HUES48 (cell line): ENCODE data around the gene KCNG4.

ENCODE experiments used
- H3K27ac ChIP-seq: one replicate; pipeline ENCODE4 v1.7.0; 2013; ENCODE audit warnings: low read depth, low read length, inconsistent platforms
- H3K27me3 ChIP-seq: 2 replicates; pipeline ENCODE4 v1.6.1; 2013; ENCODE audit warnings: mild to moderate bottlenecking, low read length; ENCODE audit not compliant: control insufficient read depth, insufficient read depth
- H3K36me3 ChIP-seq: 2 replicates; pipeline ENCODE4 v1.6.1; 2013; ENCODE audit warnings: low read length; ENCODE audit not compliant: control insufficient read depth, insufficient read depth
- H3K4me1 ChIP-seq: 2 replicates; pipeline ENCODE4 v1.6.1; 2013; ENCODE audit warnings: mild to moderate bottlenecking, low read length; ENCODE audit not compliant: control insufficient read depth, insufficient read depth
- H3K4me3 ChIP-seq: 2 replicates; pipeline ENCODE4 v1.5.1; 2013; ENCODE audit warnings: mild to moderate bottlenecking, low read depth, low read length
- H3K9ac ChIP-seq: 2 replicates; pipeline ENCODE4 v1.6.1; 2013; ENCODE audit warnings: mild to moderate bottlenecking, low read depth, low read length, moderate library complexity
- H3K9me3 ChIP-seq: 2 replicates; pipeline ENCODE4 v1.6.1; 2013; ENCODE audit warnings: low read length; ENCODE audit not compliant: control insufficient read depth, insufficient read depth

KCNG4 gene

DNA sequence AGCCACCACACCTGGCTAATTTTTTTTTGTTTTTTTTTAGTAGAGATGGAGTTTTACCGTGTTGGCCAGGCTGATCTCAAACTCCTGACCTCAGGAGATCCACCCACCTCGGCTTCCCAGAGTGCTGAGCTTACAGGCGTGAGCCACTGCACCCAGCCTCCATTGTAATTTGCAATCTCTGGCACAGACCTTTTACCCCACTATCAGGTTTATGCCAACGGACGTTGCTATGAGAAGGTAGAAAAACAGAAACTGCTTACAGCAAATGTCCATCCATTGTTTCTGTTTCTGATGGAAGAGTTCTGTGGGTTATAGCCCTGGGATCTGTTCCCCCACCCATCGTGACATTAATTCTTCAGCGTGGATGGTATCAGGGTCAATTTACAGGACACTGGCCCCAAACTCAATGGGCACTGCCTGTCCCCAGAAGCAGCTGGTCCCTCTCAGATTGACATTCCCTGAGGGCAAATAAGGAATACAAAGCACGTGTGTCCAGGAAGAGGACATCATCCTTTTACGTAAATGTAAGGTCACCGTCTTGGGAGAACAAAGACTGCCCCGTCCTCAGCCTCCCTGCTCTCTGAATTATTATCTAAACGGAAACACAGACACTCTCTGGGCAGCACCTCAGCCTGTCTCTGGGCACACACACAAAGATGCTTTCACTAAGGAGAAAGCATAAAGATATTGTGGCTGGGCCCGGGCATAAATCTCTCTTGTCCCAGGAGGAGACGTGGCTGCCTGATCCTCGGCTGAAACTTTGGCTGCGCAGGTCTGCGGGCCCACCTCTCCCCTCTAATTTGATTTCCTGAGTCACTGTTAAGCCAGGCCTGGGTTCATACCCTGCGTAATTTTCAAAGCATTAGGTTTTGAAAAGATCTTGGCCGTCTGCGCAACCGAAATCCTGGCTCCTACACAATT is 5.2 kb downstream of the KCNG4 start:
- Histone ChIP-seq H3K27ac (no peak overlapping the region), H3K9ac (no peak overlapping the region), H3K36me3 (no peaks in the 10 kb centered on the region), H3K4me3 (no peak overlapping the region), H3K27me3 (no peaks in the 10 kb centered on the region), H3K4me1 (no peaks in the 10 kb centered on the region), H3K9me3 (no peaks in the 10 kb centered on the region)

DNA sequence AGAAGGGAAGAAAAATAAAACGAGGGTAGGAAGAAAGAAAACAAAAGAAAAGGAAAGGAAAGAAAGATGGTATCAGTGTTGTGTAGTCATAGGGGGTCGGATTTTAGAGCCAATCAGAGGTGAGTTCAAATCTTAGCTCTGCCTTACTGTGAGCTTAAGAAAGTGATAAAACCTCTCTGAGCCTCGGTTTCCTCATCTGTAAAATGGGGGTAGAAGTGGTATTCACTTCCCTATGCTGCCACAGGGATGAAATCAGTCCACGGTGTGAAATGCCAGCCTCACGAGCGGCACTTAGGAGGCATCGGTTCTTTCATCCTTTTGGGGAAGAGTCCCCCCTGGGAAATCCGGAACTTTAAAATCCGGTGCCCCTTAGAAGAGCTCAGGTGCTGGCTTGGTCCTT is 6.1 kb downstream of the KCNG4 start:
- H3K36me3 ChIP-seq: no peaks in the 10 kb centered on the region
- no peaks in the 10 kb centered on the region for H3K27me3 ChIP-seq
- H3K9me3 ChIP-seq: no peaks in the 10 kb centered on the region
- no peak overlapping the region for H3K27ac ChIP-seq
- no peaks in the 10 kb centered on the region for H3K4me1 ChIP-seq
- no peak overlapping the region for H3K4me3 ChIP-seq
- no peak overlapping the region for H3K9ac ChIP-seq

DNA sequence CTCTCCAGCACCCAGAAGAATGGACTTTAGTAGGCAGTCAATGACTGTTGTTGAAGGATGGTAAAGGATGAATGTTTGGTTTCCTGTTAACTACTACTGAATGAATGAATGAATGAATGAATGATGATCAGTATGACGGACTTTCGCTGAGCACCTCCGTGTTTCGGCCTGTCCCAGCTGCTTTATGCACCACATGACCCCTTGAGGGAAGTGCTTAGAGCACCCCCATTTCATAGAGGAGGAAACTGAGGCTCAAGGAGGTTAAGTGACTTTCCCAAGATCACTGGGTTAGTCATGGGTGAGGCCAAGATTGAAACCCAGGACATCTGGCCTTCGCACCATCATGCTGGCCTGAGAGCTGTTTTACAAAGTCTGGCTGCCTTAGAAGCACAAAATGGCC is 6.8 kb downstream of the KCNG4 start:
- Histone ChIP-seq H3K9me3 (no peaks in the 10 kb centered on the region), H3K27ac (no peak overlapping the region), H3K4me3 (no peak overlapping the region), H3K4me1 (peaks cover 2% of the 10 kb centered on the region; the same call in 1 of the 2 replicates), H3K9ac (no peak overlapping the region), H3K27me3 (no peaks in the 10 kb centered on the region), H3K36me3 (no peaks in the 10 kb centered on the region)

DNA sequence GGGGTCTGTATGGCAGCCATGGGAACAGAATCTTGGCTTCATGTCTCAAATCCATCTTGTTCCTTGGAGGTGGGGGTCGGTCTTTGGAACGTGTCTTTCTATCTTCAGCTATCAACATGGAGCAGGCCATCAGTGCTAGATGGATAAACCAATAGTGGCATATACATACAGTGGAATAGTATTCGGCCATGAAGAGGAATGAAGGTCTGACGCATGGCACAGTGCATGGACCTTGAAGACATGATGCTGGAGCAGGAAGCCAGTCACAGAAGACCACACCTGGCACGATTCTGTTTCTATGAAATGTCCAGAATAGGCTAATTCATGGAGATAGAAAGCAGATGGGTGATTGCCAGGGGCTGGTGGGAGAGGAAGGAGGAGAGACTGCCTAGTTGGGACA is 7.8 kb downstream of the KCNG4 start:
- H3K9me3 ChIP-seq: no peaks in the 10 kb centered on the region
- no peaks in the 10 kb centered on the region for H3K27me3 ChIP-seq
- no peak overlapping the region for H3K4me3 ChIP-seq
- H3K27ac ChIP-seq: no peak overlapping the region
- peaks cover 5% of the 10 kb centered on the region; the same call in 1 of the 2 replicates for H3K4me1 ChIP-seq
- H3K9ac ChIP-seq: no peak overlapping the region
- H3K36me3 ChIP-seq: no peaks in the 10 kb centered on the region

DNA sequence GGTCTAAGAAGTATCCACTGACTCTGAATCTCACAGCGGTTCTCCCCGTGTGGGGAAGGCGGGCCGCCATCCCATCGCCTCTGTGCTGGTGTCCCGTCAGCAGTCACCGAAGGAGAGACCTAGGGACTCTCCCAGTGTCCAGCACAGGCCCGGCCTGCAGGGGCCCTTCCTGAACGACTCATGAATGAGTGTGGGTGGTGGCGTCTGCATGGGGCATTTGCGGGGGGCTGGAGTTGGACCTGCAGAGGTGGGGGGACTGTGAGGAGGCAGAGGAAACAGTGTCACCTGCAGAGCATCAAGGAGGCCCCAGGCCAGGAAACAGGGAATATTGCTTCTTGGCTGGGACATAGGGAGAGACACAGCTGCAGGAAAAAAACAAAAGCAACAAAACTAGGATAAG is 10.3 kb downstream of the KCNG4 start:
- H3K27ac ChIP-seq: no peak overlapping the region
- H3K36me3 ChIP-seq: no peaks in the 10 kb centered on the region
- peaks cover 5% of the 10 kb centered on the region; the same call in 1 of the 2 replicates for H3K4me1 ChIP-seq
- H3K4me3 ChIP-seq: no peak overlapping the region
- H3K9me3 ChIP-seq: no peaks in the 10 kb centered on the region
- no peak overlapping the region for H3K9ac ChIP-seq
- no peaks in the 10 kb centered on the region for H3K27me3 ChIP-seq

DNA sequence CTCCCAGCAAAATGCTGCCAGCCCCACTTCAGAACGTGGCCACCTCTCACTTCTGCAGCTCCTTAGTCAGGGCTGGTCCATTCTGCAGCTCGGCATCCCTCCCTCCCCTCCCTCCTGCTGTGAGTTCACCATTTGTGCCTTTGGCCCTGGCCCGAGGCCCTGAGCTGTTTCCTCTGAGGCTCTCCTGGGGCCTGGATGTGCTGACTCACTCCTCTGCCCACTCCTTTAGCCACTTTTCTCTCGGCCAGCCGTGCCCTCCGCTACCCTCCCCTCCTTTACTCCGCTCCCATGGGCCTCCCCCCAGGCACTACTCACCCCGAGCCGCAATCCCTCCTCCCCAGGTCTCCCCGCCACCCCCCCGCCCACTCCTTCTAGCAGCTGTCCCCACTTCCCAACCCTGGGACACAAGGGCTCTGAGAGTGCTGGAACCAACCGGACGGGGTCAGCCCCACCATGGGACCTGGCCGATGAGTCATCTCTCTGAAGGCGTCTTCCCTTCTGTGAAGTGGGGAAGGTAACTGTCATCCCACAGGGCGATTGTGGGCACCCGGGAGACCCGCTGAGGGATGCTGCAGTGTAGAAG is 11.5 kb downstream of the KCNG4 start:
- H3K9me3 ChIP-seq: no peaks in the 10 kb centered on the region
- no peaks in the 10 kb centered on the region for H3K27me3 ChIP-seq
- H3K27ac ChIP-seq: peak overlapping the region; percentile 74
- no peak overlapping the region for H3K4me3 ChIP-seq
- H3K9ac ChIP-seq: no peak overlapping the region
- no peaks in the 10 kb centered on the region for H3K36me3 ChIP-seq
- peaks cover 5% of the 10 kb centered on the region; the same call in 1 of the 2 replicates for H3K4me1 ChIP-seq

DNA sequence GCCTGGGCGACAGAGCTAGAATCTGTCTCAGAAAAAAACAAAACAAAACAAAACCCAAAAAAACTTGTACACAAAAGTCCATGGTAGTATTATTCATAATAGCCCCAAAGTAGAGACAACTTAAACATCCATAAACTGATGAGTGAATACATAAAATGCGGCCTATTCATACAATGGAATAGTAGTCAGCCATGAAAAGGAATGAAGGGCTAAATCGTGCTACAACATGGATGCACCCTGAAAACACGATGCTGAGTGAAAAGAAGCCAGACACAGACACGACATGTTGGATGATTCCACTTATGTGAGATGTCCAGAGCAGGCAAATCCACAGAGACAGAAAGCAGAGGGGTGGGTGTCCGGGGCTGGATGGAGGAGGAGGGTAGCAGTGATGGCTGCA is 12.3 kb downstream of the KCNG4 start:
- H3K27ac ChIP-seq: no peak overlapping the region

DNA sequence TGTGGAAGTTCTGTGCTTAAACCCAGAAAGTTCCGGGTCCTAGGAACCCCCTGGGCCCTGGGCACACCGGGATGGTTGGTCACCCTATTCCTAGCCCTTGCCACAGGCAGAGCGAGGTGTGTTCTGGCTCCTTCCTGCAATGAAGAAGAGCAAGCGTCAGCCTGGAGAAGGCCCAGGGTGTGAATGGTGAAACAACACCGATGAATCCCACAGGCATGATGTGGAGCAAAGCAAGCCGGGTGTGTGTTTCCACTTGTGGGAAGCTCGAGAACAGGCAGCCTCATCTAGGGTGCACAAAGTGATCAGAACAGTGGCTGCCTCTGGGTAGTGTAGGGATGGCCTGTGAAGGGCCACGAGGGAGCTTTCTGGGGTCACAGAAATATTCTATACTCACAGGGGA is 13.8 kb downstream of the KCNG4 start:
- Histone ChIP-seq H3K36me3 (no peaks in the 10 kb centered on the region), H3K27ac (no peak overlapping the region), H3K9me3 (no peaks in the 10 kb centered on the region), H3K9ac (no peak overlapping the region), H3K4me1 (peaks cover 5% of the 10 kb centered on the region; the same call in 1 of the 2 replicates), H3K4me3 (no peak overlapping the region), H3K27me3 (no peaks in the 10 kb centered on the region)

More for the DNA sequence above, 12.3 kb downstream of the KCNG4 start:
- peaks cover 5% of the 10 kb centered on the region; the same call in 1 of the 2 replicates for H3K4me1 ChIP-seq
- H3K27me3 ChIP-seq: no peaks in the 10 kb centered on the region
- no peaks in the 10 kb centered on the region for H3K9me3 ChIP-seq
- no peaks in the 10 kb centered on the region for H3K36me3 ChIP-seq
- H3K4me3 ChIP-seq: no peak overlapping the region
- no peak overlapping the region for H3K9ac ChIP-seq

DNA sequence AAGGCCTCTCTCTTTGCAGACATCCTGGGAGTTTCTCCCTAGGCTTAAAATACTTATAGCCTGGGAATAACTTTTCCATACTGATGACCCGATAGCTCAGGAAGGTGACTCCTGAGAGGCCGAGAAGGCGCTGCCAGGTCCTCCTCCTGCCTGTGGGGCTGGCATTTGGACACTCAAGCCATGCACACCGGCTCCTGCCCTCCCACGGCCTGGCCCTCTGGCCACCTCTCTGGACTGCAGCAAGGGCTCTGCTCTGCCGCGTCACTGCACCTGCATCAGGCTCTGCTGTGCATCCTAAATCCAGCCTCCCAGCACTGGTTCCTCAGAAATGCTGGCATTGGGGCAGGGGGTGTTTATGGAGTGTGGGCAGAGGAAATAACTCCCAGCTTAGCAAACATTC is 14.2 kb downstream of the KCNG4 start:
- Histone ChIP-seq H3K9me3 (no peaks in the 10 kb centered on the region), H3K9ac (no peak overlapping the region), H3K27me3 (no peaks in the 10 kb centered on the region), H3K27ac (no peak overlapping the region), H3K4me1 (peaks cover 5% of the 10 kb centered on the region; the same call in 1 of the 2 replicates), H3K4me3 (no peak overlapping the region), H3K36me3 (no peaks in the 10 kb centered on the region)

DNA sequence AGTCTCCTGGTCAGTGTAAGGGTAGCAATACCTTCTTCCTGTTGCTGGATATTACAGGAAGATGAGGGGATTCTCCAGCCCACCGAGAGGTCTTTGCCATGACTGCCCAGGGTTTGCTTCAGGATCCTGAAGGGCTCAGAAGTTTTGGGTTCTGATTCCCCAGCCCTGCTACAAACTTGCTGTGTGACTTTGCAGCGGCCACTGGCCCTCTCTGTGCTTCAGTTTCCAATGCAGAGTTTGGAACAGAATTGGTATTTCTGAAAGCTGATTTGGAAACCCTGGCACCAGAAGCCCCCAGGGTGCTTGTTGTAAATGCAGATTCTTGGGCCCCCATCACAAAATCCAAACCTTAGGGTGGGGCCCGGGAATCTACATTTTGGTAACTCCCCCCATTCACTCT is 14.7 kb downstream of the KCNG4 start:
- H3K9me3 ChIP-seq: no peaks in the 10 kb centered on the region
- H3K27ac ChIP-seq: no peak overlapping the region
- H3K27me3 ChIP-seq: no peaks in the 10 kb centered on the region
- H3K36me3 ChIP-seq: no peaks in the 10 kb centered on the region
- H3K4me1 ChIP-seq: peaks cover 5% of the 10 kb centered on the region; the same call in 1 of the 2 replicates
- no peak overlapping the region for H3K4me3 ChIP-seq
- H3K9ac ChIP-seq: no peak overlapping the region

DNA sequence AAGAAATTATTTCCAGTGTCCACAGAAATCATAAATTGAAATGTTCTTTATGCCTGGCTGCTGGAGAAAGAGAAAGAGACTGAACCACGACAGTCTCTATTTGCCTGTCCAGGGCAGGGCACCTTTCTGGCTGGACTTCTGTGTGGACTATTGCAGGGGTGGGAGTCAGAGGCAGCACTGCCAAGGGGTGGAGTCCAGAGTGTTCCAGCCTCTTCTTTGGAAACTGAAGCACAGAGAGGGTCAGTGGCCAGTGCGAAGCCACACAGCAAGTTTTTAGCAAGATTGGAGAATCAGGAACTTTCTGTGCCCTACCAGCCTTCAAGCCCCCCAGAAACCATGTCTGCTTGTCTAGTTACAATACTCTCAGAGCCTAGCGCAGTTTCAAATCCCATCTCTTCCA is 15.3 kb downstream of the KCNG4 start:
- H3K27me3 ChIP-seq: no peaks in the 10 kb centered on the region
- no peaks in the 10 kb centered on the region for H3K9me3 ChIP-seq
- H3K4me1 ChIP-seq: peaks cover 5% of the 10 kb centered on the region; the same call in 1 of the 2 replicates
- no peaks in the 10 kb centered on the region for H3K36me3 ChIP-seq
- H3K4me3 ChIP-seq: no peak overlapping the region
- H3K9ac ChIP-seq: no peak overlapping the region
- no peak overlapping the region for H3K27ac ChIP-seq
